GM19372 (cell line): ENCODE measurements around the gene CCDC195.
A peak's percentile ranks its signal among the peaks of the same experiment; 100 is the strongest.
"Not testable (repeated sequence)": the region's sequence is repeated elsewhere in the genome, so short reads cannot be mapped to it uniquely, and the experiment has no call there.

Experiments used
- ATAC-seq: cut with Tn5 transposase; IDR thresholded peaks from one replicate; pipeline ENCODE4 v1.9.1; 2021; ENCODE audit warnings: mild to moderate bottlenecking, low read depth, moderate library complexity; ENCODE audit not compliant: unreplicated experiment

CCDC195 gene

GRCh38 chr2:224694502-224694901 lies 21.7 kb downstream of the CCDC195 start:
- no peak for ATAC-seq

GRCh38 chr2:224691563-224691962 lies 24.6 kb downstream of the CCDC195 start:
- no peak for ATAC-seq

GRCh38 chr2:224690868-224691267 lies 25.3 kb downstream of the CCDC195 start:
- ATAC-seq, result no peak

GRCh38 chr2:224689539-224689938 lies 26.6 kb downstream of the CCDC195 start:
- no peak for ATAC-seq

- no peak for ATAC-seq
Measured at GRCh38 chr2:224688997-224689396, 27.2 kb downstream of the CCDC195 start.

- no peak for ATAC-seq
Measured at GRCh38 chr2:224687156-224687555, 29.0 kb downstream of the CCDC195 start.

- ATAC-seq, result no peak
Measured at GRCh38 chr2:224685121-224685520, 31.0 kb downstream of the CCDC195 start.

GRCh38 chr2:224682134-224682533 lies 34.0 kb downstream of the CCDC195 start:
- no peak for ATAC-seq

- no peak for ATAC-seq
Measured at GRCh38 chr2:224671731-224672130, 44.4 kb downstream of the CCDC195 start.

GRCh38 chr2:224670203-224670602 lies 46.0 kb downstream of the CCDC195 start:
- no peak for ATAC-seq

GRCh38 chr2:224669449-224669848 lies 46.7 kb downstream of the CCDC195 start:
- ATAC-seq, result no peak

- ATAC-seq, result no peak
Measured at GRCh38 chr2:224668123-224668909, 47.8 kb downstream of the CCDC195 start.

- peak; percentile 87 for ATAC-seq
Measured at GRCh38 chr2:224666951-224667553, 49.1 kb downstream of the CCDC195 start.

GRCh38 chr2:224663322-224663721 lies 52.8 kb downstream of the CCDC195 start:
- ATAC-seq, result not testable (repeated sequence)

GRCh38 chr2:224661708-224662107 lies 54.5 kb downstream of the CCDC195 start:
- not testable (repeated sequence) for ATAC-seq

- no peak for ATAC-seq
Measured at GRCh38 chr2:224659714-224660113, 56.5 kb downstream of the CCDC195 start.

- ATAC-seq, result no peak
Measured at GRCh38 chr2:224658780-224659405, 57.3 kb downstream of the CCDC195 start.

- ATAC-seq, result no peak
Measured at GRCh38 chr2:224657349-224657748, 58.8 kb downstream of the CCDC195 start.

- ATAC-seq, result no peak
Measured at GRCh38 chr2:224655006-224655537, 61.1 kb downstream of the CCDC195 start.
